Caco-2 (cell line): ENCODE measurements around the gene TRPM7. TPM values are rescaled to one million over a fixed set of nuclear protein-coding genes. Genes with fewer than 3 reads are reported as not detected.

ENCODE experiments used
- BruUV-seq: library from RNA; stranded (reverse); fragments of 400-500 nt; replicated peaks from 2 replicates; lab custom pipeline; 2021; lab: Mats Ljungman, UMichigan
- CTCF ChIA-PET: fragments of 300-600 bp; sonication (Branson Sonifier 250); formaldehyde crosslinking; loops from one replicate; lab custom pipeline; 2022; ENCODE audit warnings: antibody characterized with exemption; lab: Charles Lee
- POLR2A ChIA-PET: fragments of 300-600 bp; sonication (Branson Sonifier 250); formaldehyde crosslinking; loops from one replicate; lab custom pipeline; 2022; ENCODE audit warnings: antibody characterized with exemption; lab: Charles Lee
- DNase-seq, 2 experiments: peaks; one replicate each; pipeline versions ENCODE4 v3.0.0 to v3.0.0-alpha.2; 2020 to 2022
- H3K27me3 ChIP-seq: replicated peaks from 2 replicates; pipeline ENCODE4 v1.6.0; 2011; ENCODE audit warnings: low read length; ENCODE audit not compliant: control insufficient read depth, insufficient read depth
- H3K36me3 ChIP-seq: 2 replicates; pipeline ENCODE4 v1.5.1; 2011; ENCODE audit warnings: low read length; ENCODE audit not compliant: control insufficient read depth, insufficient read depth
- H3K4me1 ChIP-seq: fragments of 250-450 bp; sonication (Bioruptor Pico); 2 replicates; pipeline ENCODE4 v1.5.1; 2020; ENCODE audit warnings: mild to moderate bottlenecking
- H3K4me3 ChIP-seq: 2 replicates; pipeline ENCODE4 v1.5.1; 2011; ENCODE audit warnings: low read depth, mild to moderate bottlenecking, control low read depth, low read length
- H3K9me3 ChIP-seq: fragments of 250-450 bp; sonication (Bioruptor Pico); 2 replicates; pipeline ENCODE4 v1.5.1; 2020; ENCODE audit warnings: mild to moderate bottlenecking, moderate library complexity
- H3K27ac Mint-ChIP-seq: one replicate; pipeline ENCODE4 v1.8.0; 2022; ENCODE audit warnings: mixed read lengths; ENCODE audit not compliant: unreplicated experiment
- H3K27me3 Mint-ChIP-seq: one replicate; pipeline ENCODE4 v1.8.0; 2022; ENCODE audit warnings: mixed read lengths; ENCODE audit not compliant: insufficient read depth, unreplicated experiment
- H3K36me3 Mint-ChIP-seq: one replicate; pipeline ENCODE4 v1.8.0; 2022; ENCODE audit warnings: mild to moderate bottlenecking, mixed read lengths; ENCODE audit not compliant: insufficient read depth, unreplicated experiment
- H3K4me1 Mint-ChIP-seq: one replicate; pipeline ENCODE4 v1.8.0; 2022; ENCODE audit warnings: low read depth, mixed read lengths; ENCODE audit not compliant: unreplicated experiment
- H3K4me3 Mint-ChIP-seq: one replicate; pipeline ENCODE4 v1.8.0; 2022; ENCODE audit warnings: mild to moderate bottlenecking, moderate library complexity, mixed read lengths; ENCODE audit not compliant: unreplicated experiment
- H3K9me3 Mint-ChIP-seq: one replicate; pipeline ENCODE4 v1.8.0; 2022; ENCODE audit warnings: mixed read lengths; ENCODE audit not compliant: unreplicated experiment
- intact Hi-C: fragments of 100-400 bp; cut with micrococcal nuclease; formaldehyde crosslinking; loops from one replicate; pipeline ENCODE4 v1.10.0; 2022; ENCODE audit not compliant: unreplicated experiment
- total RNA-seq: library from RNA; stranded (reverse); gene quantifications from 2 replicates; pipeline ENCODE4 v1.2.3, GENCODE V29; 2022
- TF ChIP-seq, protein P1 (sequence below), 2 experiments: fragments of 200-600 bp in 1 of 2; IDR thresholded peaks; 1 replicate in 1 of 2; 2 replicates in 1 of 2; pipeline versions ENCODE4 v1.5.1 to v1.8.0; 2011 to 2022; ENCODE audit warnings: antibody characterized with exemption in 1 of 2, control low read depth in 1 of 2, inconsistent platforms in 1 of 2, low read depth in 1 of 2, low read length in 1 of 2, mild to moderate bottlenecking in 1 of 2, moderate library complexity in 1 of 2; ENCODE audit not compliant: insufficient read depth in 1 of 2, severe bottlenecking in 1 of 2, unreplicated experiment in 1 of 2

TRPM7 gene
- total RNA-seq, 1 experiment from 2014 or later, result 70.9 TPM

DNA sequence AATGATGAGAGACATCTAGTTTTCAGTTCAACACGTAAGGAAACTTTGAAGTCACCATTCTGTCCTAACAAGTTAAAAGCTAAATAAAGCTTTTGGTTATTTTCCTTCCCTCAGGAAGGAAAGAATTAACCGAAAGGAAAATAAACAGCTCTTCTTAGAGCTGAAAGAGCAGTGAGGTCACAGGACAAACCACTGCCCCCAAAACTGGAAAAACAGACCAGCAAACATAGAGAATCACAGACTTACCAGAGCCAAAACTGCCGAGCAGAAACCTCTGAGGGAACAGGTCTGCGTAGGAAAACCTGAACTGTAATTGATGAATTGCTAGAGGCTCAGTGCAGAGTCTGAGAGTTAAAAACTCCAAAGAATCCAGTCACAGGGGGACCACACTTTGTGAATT lies 154.8 kb downstream of the TRPM7 start:
- Mint-ChIP-seq H3K4me3 (no peak overlapping the region), H3K36me3 (no peaks in the 10 kb centered on the region), H3K27me3 (no peaks in the 10 kb centered on the region), H3K9me3 (no peaks in the 10 kb centered on the region), H3K27ac (no peak overlapping the region), H3K4me1 (no peaks in the 10 kb centered on the region)
- CTCF ChIA-PET, result no interaction called here
- TF ChIP-seq, protein P1, sequence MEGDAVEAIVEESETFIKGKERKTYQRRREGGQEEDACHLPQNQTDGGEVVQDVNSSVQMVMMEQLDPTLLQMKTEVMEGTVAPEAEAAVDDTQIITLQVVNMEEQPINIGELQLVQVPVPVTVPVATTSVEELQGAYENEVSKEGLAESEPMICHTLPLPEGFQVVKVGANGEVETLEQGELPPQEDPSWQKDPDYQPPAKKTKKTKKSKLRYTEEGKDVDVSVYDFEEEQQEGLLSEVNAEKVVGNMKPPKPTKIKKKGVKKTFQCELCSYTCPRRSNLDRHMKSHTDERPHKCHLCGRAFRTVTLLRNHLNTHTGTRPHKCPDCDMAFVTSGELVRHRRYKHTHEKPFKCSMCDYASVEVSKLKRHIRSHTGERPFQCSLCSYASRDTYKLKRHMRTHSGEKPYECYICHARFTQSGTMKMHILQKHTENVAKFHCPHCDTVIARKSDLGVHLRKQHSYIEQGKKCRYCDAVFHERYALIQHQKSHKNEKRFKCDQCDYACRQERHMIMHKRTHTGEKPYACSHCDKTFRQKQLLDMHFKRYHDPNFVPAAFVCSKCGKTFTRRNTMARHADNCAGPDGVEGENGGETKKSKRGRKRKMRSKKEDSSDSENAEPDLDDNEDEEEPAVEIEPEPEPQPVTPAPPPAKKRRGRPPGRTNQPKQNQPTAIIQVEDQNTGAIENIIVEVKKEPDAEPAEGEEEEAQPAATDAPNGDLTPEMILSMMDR (IDR thresholded peaks at IDR 0.05; ENCODE audit: insufficient read depth in 1 of 2, low read depth in 1 of 2, low read length in 1 of 2, severe bottlenecking in 1 of 2, unreplicated experiment in 1 of 2), result no peak
- no TSS peak for BruUV-seq
- POLR2A ChIA-PET, result no interaction called here
- H3K36me3 ChIP-seq, result no peaks in the 10 kb centered on the region
- intact Hi-C loops, result no loop called here
- H3K27me3 ChIP-seq, result no peaks in the 10 kb centered on the region
- DNase-seq, result no peak
- no peaks in the 10 kb centered on the region for H3K9me3 ChIP-seq
- H3K4me3 ChIP-seq, result no peak overlapping the region
- H3K4me1 ChIP-seq, result no peaks in the 10 kb centered on the region

DNA sequence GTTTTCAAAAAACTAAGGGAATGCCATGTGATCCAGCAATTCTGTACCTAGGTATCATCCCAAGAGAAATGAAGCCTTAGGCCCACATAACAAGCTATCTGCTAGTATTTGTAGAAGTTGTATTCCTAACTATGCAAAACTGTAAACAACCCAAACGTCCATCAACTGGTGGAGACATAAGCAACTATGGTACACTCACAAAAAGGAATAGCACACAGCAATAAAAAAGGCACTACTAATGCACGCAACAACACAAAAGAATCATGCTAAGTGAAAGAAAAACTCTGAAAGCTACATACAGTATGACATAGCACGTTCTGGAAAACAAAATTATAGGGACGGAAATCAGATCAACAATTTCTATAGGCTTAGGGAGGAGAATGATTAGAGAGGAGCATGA lies 155.4 kb downstream of the TRPM7 start:
- H3K9me3 ChIP-seq, result no peaks in the 10 kb centered on the region
- ChIA-PET POLR2A (no interaction called here), CTCF (no interaction called here)
- no peaks in the 10 kb centered on the region for H3K4me1 Mint-ChIP-seq
- no peak overlapping the region for H3K27ac Mint-ChIP-seq
- H3K36me3 Mint-ChIP-seq, result no peaks in the 10 kb centered on the region
- no peaks in the 10 kb centered on the region for H3K4me1 ChIP-seq
- H3K4me3 Mint-ChIP-seq, result no peak overlapping the region
- intact Hi-C loops, result no loop called here
- no peaks in the 10 kb centered on the region for H3K27me3 ChIP-seq
- H3K36me3 ChIP-seq, result no peaks in the 10 kb centered on the region
- BruUV-seq, result no TSS peak
- no peak for DNase-seq
- H3K9me3 Mint-ChIP-seq, result no peaks in the 10 kb centered on the region
- H3K4me3 ChIP-seq, result no peak overlapping the region
- TF ChIP-seq, protein P1 (IDR thresholded peaks at IDR 0.05; ENCODE audit: insufficient read depth in 1 of 2, low read depth in 1 of 2, low read length in 1 of 2, severe bottlenecking in 1 of 2, unreplicated experiment in 1 of 2), result no peak
- H3K27me3 Mint-ChIP-seq, result no peaks in the 10 kb centered on the region

DNA sequence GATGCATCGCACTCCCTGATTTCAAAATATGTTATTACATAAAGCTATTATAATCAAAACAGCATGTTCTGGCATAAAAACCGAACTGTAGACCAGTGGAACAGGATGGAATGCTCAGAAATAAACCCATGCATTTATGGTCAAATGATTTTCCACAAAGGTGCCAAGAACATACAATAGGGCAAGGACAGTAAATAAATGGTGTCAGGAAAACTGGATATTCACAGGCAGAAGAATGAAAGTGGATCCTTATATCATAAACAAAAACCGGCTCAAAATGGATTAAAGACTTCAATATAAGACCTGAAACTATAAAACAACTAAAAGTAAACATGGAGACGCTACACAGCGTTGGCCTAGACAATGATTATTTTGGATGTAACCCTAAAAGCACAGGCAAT lies 162.7 kb downstream of the TRPM7 start:
- H3K27me3 ChIP-seq, result no peaks in the 10 kb centered on the region
- no TSS peak for BruUV-seq
- Mint-ChIP-seq H3K4me3 (no peak overlapping the region), H3K4me1 (no peaks in the 10 kb centered on the region), H3K27me3 (no peaks in the 10 kb centered on the region), H3K27ac (no peak overlapping the region), H3K36me3 (no peaks in the 10 kb centered on the region), H3K9me3 (no peaks in the 10 kb centered on the region)
- H3K9me3 ChIP-seq, result no peaks in the 10 kb centered on the region
- ChIA-PET CTCF (no interaction called here), POLR2A (no interaction called here)
- intact Hi-C loops, result no loop called here
- H3K36me3 ChIP-seq, result no peaks in the 10 kb centered on the region
- H3K4me1 ChIP-seq, result no peaks in the 10 kb centered on the region
- DNase-seq, result no peak
- no peak overlapping the region for H3K4me3 ChIP-seq
- TF ChIP-seq, protein P1 (IDR thresholded peaks at IDR 0.05; ENCODE audit: insufficient read depth in 1 of 2, low read depth in 1 of 2, low read length in 1 of 2, severe bottlenecking in 1 of 2, unreplicated experiment in 1 of 2), result no peak
